Mesendoderm (in vitro differentiated cells): ENCODE measurements around the gene WDR55.
"Not testable (repeated sequence)": the region's sequence is repeated elsewhere in the genome, so short reads cannot be mapped to it uniquely, and the experiment has no call there.

Source experiments
- DNase-seq: peaks from one replicate; pipeline ENCODE4 v3.0.0; 2013
- H2AK5ac ChIP-seq: 2 replicates; pipeline ENCODE4 v1.6.1; 2013; ENCODE audit warnings: low read length, inconsistent platforms
- H2BK120ac ChIP-seq: 2 replicates; pipeline ENCODE4 v1.6.1; 2013; ENCODE audit warnings: low read depth, mild to moderate bottlenecking, low read length, moderate library complexity, mixed read lengths
- H2BK15ac ChIP-seq: replicated peaks from 2 replicates; pipeline ENCODE4 v1.6.1; 2013; ENCODE audit warnings: low read depth, mild to moderate bottlenecking, moderate library complexity
- H2BK5ac ChIP-seq: 2 replicates; pipeline ENCODE4 v1.6.1; 2013; ENCODE audit warnings: low read length, inconsistent platforms
- H3K18ac ChIP-seq: 2 replicates; pipeline ENCODE4 v1.6.1; 2013; ENCODE audit warnings: mild to moderate bottlenecking, low read length, mixed read lengths
- H3K23ac ChIP-seq: one replicate; pipeline ENCODE4 v1.6.1; 2013; ENCODE audit warnings: low read length
- H3K27ac ChIP-seq: 2 replicates; pipeline ENCODE4 v1.5.1; 2013; ENCODE audit warnings: low read depth, mild to moderate bottlenecking, inconsistent platforms, low read length, moderate library complexity
- H3K27me3 ChIP-seq: 2 replicates; pipeline ENCODE4 v1.6.1; 2013; ENCODE audit warnings: low read length, control low read depth, mild to moderate bottlenecking, inconsistent platforms; ENCODE audit not compliant: insufficient read depth, poor library complexity
- H3K36me3 ChIP-seq: 2 replicates; pipeline ENCODE4 v1.6.1; 2013; ENCODE audit warnings: low read length, inconsistent platforms; ENCODE audit not compliant: control insufficient read depth, insufficient read depth
- H3K4ac ChIP-seq: one replicate; pipeline ENCODE4 v1.6.1; 2013; ENCODE audit warnings: low read depth, mild to moderate bottlenecking, low read length, moderate library complexity
- H3K4me1 ChIP-seq: 2 replicates; pipeline ENCODE4 v1.6.1; 2013; ENCODE audit warnings: low read depth, low read length, inconsistent platforms; ENCODE audit not compliant: control insufficient read depth
- H3K4me2 ChIP-seq: 2 replicates; pipeline ENCODE4 v1.6.1; 2013; ENCODE audit warnings: low read length
- H3K4me3 ChIP-seq: 2 replicates; pipeline ENCODE4 v1.5.1; 2013; ENCODE audit warnings: mild to moderate bottlenecking, low read length
- H3K56ac ChIP-seq: one replicate; pipeline ENCODE4 v1.6.1; 2013; ENCODE audit warnings: low read length
- H3K79me1 ChIP-seq: 2 replicates; pipeline ENCODE4 v1.6.1; 2013; ENCODE audit warnings: low read length, inconsistent platforms
- H3K79me2 ChIP-seq: 2 replicates; pipeline ENCODE4 v1.6.1; 2013; ENCODE audit warnings: mild to moderate bottlenecking, low read length; ENCODE audit not compliant: control insufficient read depth, insufficient read depth
- H3K9ac ChIP-seq: 2 replicates; pipeline ENCODE4 v1.6.1; 2013; ENCODE audit warnings: low read length, inconsistent platforms
- H4K5ac ChIP-seq: one replicate; pipeline ENCODE4 v1.6.1; 2013; ENCODE audit warnings: low read length
- H4K8ac ChIP-seq: one replicate; pipeline ENCODE4 v1.6.1; 2013; ENCODE audit warnings: low read depth, mild to moderate bottlenecking, control low read depth, low read length, moderate library complexity
- WGBS: extraction: QIAGEN DNeasy Blood & Tissue Kit; methylation state at CpG from one replicate; pipeline ENCODE4 v1.1.7; 2013; ENCODE audit warnings: low lambda C conversion rate, missing lambda C conversion rate; ENCODE audit not compliant: insufficient coverage; ENCODE audit errors: extremely low coverage; 5-methylcytosine and 5-hydroxymethylcytosine counted together

WDR55 gene

DNA sequence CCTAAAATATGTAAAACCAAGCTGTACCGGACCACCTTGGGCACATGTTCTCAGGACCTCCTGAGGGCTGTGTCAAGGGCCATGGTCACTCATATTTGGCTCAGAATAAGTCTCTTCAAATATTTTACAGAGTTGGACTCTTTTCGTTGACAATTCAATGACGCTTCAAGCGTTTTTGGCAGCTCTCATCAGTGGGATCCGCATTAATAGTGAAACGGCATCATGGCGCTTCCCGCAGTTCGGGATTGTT lies 25.9 kb upstream of the WDR55 start:
- not testable (repeated sequence) for H2BK120ac ChIP-seq, H3K18ac ChIP-seq, H3K9ac ChIP-seq, H3K4me1 ChIP-seq, H4K8ac ChIP-seq, H3K79me1 ChIP-seq, H3K4me3 ChIP-seq, H3K27ac ChIP-seq, H4K5ac ChIP-seq, H3K4me2 ChIP-seq, H3K56ac ChIP-seq, H2AK5ac ChIP-seq, H2BK15ac ChIP-seq, H3K4ac ChIP-seq, H2BK5ac ChIP-seq, H3K27me3 ChIP-seq, H3K36me3 ChIP-seq, H3K23ac ChIP-seq, H3K79me2 ChIP-seq, DNase-seq
- WGBS, result no CpG with 5 or more reads among the region's 9 CpGs

DNA sequence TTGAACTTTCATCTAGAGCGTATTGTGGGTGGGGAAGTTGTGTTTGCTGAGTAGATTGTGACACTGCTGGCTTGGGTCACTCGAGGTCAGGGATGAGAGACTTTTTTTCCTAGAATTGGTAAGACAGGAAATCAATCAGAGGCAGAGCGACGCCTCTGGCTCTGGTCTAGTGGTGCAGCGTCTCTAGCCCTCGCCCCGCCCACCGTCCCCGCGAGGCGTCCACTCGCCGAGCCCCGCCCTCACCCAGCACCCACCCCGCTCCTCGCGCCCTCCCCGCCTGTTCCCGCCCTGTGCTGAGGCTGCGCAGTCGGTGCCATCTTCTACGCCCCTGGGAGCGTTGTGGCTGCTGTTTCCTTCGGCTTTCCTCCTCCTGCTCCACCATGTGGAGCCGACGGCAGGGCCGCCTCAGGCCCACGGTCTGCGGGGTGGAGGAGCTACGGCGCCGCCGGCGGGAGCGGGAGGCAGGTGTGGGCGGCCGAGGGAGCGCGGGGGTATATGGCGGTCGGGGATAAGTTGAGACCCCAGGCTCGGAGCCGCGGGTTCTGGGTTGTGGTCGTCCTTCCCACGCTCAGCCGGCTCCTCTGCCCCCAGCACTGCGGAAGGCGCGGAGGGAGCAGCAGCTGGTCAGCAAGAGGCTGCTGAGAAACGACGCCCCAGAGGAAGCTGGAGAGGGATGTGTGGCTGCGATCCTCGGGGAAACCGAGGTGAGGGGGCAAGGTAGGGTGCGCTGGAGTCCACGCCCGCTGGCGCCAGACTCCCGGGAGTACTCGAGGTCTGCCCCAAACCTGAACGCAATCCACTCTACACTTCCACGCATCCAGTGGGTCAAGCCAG lies 25.3 kb upstream of the WDR55 start, which contains the start of gene TMCO6:
Gene TMCO6 (plus strand): TSS at position 304 of the 834 bp plus-strand sequence. CDS start 77 bp downstream, at position 381.
- peak within 1 kb of the TSS; percentile 79 for H3K4me3 ChIP-seq
- H3K79me2 ChIP-seq, result peaks cover 4% of the 10 kb centered on the region
- H3K4ac ChIP-seq, result no peak within 1 kb of the TSS
- H2BK15ac ChIP-seq, result no peak within 1 kb of the TSS
- H4K5ac ChIP-seq, result no peak within 1 kb of the TSS
- peaks cover 2% of the 10 kb centered on the region for H3K36me3 ChIP-seq
- H3K56ac ChIP-seq, result peak within 1 kb of the TSS; percentile 97
- H4K8ac ChIP-seq, result no peak within 1 kb of the TSS
- no peak within 1 kb of the TSS for H2AK5ac ChIP-seq
- no peak within 1 kb of the TSS for H2BK120ac ChIP-seq
- no peaks in the 10 kb centered on the region for H3K27me3 ChIP-seq
- peak within 1 kb of the TSS; percentile 97 for H3K4me2 ChIP-seq
- peak within 1 kb of the TSS; percentile 61 for H3K18ac ChIP-seq
- no CpG with 5 or more reads among the region's 63 CpGs for WGBS
- peak within 1 kb of the TSS; percentile 94 for H3K9ac ChIP-seq
- H3K23ac ChIP-seq, result peak within 1 kb of the TSS; percentile 15
- peaks cover 5% of the 10 kb centered on the region for H3K79me1 ChIP-seq
- H3K27ac ChIP-seq, result no peak within 1 kb of the TSS
- H3K4me1 ChIP-seq, result no peaks in the 10 kb centered on the region
- H2BK5ac ChIP-seq, result peak within 1 kb of the TSS; percentile 86
- peak; percentile 97 for DNase-seq

DNA sequence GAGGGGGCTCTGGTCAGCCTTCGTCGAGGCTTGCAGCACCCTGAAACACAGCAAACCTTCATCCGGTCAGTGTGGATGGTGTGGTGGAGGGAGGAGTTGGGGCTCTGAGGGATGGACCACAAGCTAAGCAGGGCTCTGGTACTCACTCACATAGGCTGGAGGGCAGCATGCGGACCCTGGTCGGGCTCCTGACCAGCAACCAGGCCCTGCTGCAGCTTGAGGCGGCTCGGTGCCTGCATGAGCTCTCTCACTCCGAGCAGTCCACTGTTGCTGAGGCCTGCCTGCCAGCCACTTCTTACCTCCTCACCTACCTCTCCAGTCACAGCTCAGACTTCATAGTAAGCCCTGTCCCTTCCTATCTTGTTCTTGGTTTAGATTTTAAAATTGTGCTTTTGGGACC lies 23.0 kb upstream of the WDR55 start:
- H3K4me1 ChIP-seq, result no peaks in the 10 kb centered on the region
- no peak for DNase-seq
- H4K8ac ChIP-seq, result no peak overlapping the region
- H2BK15ac ChIP-seq, result no peak overlapping the region
- H3K36me3 ChIP-seq, result peaks cover 4% of the 10 kb centered on the region
- H3K4ac ChIP-seq, result no peak overlapping the region
- peaks cover 5% of the 10 kb centered on the region for H3K79me1 ChIP-seq
- H3K23ac ChIP-seq, result no peak overlapping the region
- no peak overlapping the region for H3K18ac ChIP-seq
- no peak overlapping the region for H3K4me2 ChIP-seq
- H3K4me3 ChIP-seq, result no peak overlapping the region
- H4K5ac ChIP-seq, result no peak overlapping the region
- no peak overlapping the region for H2BK120ac ChIP-seq
- no peak overlapping the region for H3K9ac ChIP-seq
- peaks cover 8% of the 10 kb centered on the region for H3K79me2 ChIP-seq
- H3K27ac ChIP-seq, result no peak overlapping the region
- no peak overlapping the region for H3K56ac ChIP-seq
- no peak overlapping the region for H2BK5ac ChIP-seq
- no peak overlapping the region for H2AK5ac ChIP-seq
- WGBS, result no CpG with 5 or more reads among the region's 8 CpGs
- no peaks in the 10 kb centered on the region for H3K27me3 ChIP-seq

DNA sequence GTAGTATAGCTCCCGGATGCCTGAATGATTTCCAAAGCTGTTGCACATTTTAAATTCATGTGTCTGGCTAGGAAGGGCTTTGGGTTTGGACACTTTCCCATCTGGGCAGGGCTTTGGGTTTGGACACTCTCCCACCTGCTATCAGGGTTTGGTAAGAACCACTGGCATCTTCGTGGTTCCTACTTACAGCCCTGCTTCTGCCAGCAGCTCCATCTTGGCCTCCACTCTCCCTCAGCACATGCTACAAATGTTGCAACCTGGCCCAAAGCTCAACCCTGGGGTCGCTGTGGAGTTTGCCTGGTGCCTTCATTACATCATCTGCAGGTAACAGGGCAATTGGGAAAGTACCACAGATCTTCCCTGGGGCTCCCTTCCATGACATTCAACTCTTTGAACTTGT lies 22.0 kb upstream of the WDR55 start:
- Histone ChIP-seq H4K8ac (no peak overlapping the region), H2BK15ac (no peak overlapping the region), H3K79me1 (peaks cover 5% of the 10 kb centered on the region), H2AK5ac (no peak overlapping the region), H4K5ac (no peak overlapping the region), H3K36me3 (peaks cover 4% of the 10 kb centered on the region), H3K4me2 (no peak overlapping the region), H2BK120ac (no peak overlapping the region), H2BK5ac (no peak overlapping the region), H3K23ac (no peak overlapping the region), H3K56ac (no peak overlapping the region), H3K4me3 (no peak overlapping the region), H3K18ac (no peak overlapping the region), H3K4me1 (no peaks in the 10 kb centered on the region), H3K27me3 (no peaks in the 10 kb centered on the region), H3K27ac (no peak overlapping the region), H3K9ac (no peak overlapping the region), H3K79me2 (peaks cover 12% of the 10 kb centered on the region), H3K4ac (no peak overlapping the region)
- DNase-seq, result no peak
- no CpG with 5 or more reads among the region's 3 CpGs for WGBS

- Histone ChIP-seq H3K9ac (peak overlapping the region; percentile 87), H3K4me1 (no peaks in the 10 kb centered on the region), H3K79me2 (peaks cover 8% of the 10 kb centered on the region), H2BK120ac (no peak overlapping the region), H3K56ac (peak overlapping the region; percentile 87), H2AK5ac (no peak overlapping the region), H4K5ac (no peak overlapping the region), H4K8ac (no peak overlapping the region), H3K4me2 (peak overlapping the region; percentile 19), H3K79me1 (peaks cover 7% of the 10 kb centered on the region), H3K4me3 (peak overlapping the region; percentile 87), H3K23ac (no peak overlapping the region), H2BK5ac (no peak overlapping the region), H3K27ac (no peak overlapping the region), H2BK15ac (no peak overlapping the region), H3K18ac (peak overlapping the region; percentile 30), H3K4ac (peak overlapping the region; percentile 73), H3K36me3 (peaks cover 4% of the 10 kb centered on the region), H3K27me3 (no peaks in the 10 kb centered on the region)
- DNase-seq, result no peak
- WGBS, result no CpG with 5 or more reads among the region's 27 CpGs
These were observed 17.7 kb upstream of the WDR55 start for GRCh38 chr5:140647042-140647419.

- Histone ChIP-seq H3K9ac (no peak overlapping the region), H2AK5ac (no peak overlapping the region), H3K79me1 (no peaks in the 10 kb centered on the region), H3K27ac (no peak overlapping the region), H3K4ac (no peak overlapping the region), H3K27me3 (no peaks in the 10 kb centered on the region), H2BK120ac (no peak overlapping the region), H3K79me2 (no peaks in the 10 kb centered on the region), H4K8ac (no peak overlapping the region), H3K56ac (no peak overlapping the region), H3K4me2 (no peak overlapping the region), H2BK5ac (no peak overlapping the region), H4K5ac (no peak overlapping the region), H3K4me1 (no peaks in the 10 kb centered on the region), H3K23ac (no peak overlapping the region), H3K36me3 (peaks cover 14% of the 10 kb centered on the region), H3K4me3 (no peak overlapping the region), H2BK15ac (no peak overlapping the region), H3K18ac (no peak overlapping the region)
- no peak for DNase-seq
- 100% methylated on average over 2 of the region's 17 CpGs for WGBS
These were observed 5.8 kb upstream of the WDR55 start for GRCh38 chr5:140658870-140659269.
